NB4 (cell line): ENCODE measurements around the gene IKZF3.
A peak's percentile ranks its signal among the peaks of the same experiment; 100 is the strongest.
"Not testable (repeated sequence)": the region's sequence is repeated elsewhere in the genome, so short reads cannot be mapped to it uniquely, and the experiment has no call there.

Source experiments
- DNase-seq: peaks from one replicate; pipeline ENCODE4 v3.0.0; 2010; ENCODE audit warnings: low read depth
- H3K4me3 ChIP-seq: one replicate; pipeline ENCODE4 v1.5.1; 2011; ENCODE audit warnings: mild to moderate bottlenecking, low read depth, low read length, moderate library complexity
- MYC ChIP-seq: IDR thresholded peaks from 2 replicates; pipeline ENCODE4 v1.6.1; 2011; ENCODE audit warnings: low read depth, low read length
- POLR2A ChIP-seq: IDR thresholded peaks from 2 replicates; pipeline ENCODE4 v1.6.1; 2011; ENCODE audit warnings: mild to moderate bottlenecking; ENCODE audit not compliant: insufficient read length; ENCODE audit errors: extremely low read depth
- TF ChIP-seq, protein P1 (sequence below): IDR thresholded peaks from 2 replicates; pipeline ENCODE4 v1.6.1; 2011; ENCODE audit warnings: low read depth, low read length
- TF ChIP-seq, protein P2 (sequence below): IDR thresholded peaks from one replicate; pipeline ENCODE4 v1.5.1; 2012; ENCODE audit warnings: low read depth, low read length

Gene IKZF3

DNA sequence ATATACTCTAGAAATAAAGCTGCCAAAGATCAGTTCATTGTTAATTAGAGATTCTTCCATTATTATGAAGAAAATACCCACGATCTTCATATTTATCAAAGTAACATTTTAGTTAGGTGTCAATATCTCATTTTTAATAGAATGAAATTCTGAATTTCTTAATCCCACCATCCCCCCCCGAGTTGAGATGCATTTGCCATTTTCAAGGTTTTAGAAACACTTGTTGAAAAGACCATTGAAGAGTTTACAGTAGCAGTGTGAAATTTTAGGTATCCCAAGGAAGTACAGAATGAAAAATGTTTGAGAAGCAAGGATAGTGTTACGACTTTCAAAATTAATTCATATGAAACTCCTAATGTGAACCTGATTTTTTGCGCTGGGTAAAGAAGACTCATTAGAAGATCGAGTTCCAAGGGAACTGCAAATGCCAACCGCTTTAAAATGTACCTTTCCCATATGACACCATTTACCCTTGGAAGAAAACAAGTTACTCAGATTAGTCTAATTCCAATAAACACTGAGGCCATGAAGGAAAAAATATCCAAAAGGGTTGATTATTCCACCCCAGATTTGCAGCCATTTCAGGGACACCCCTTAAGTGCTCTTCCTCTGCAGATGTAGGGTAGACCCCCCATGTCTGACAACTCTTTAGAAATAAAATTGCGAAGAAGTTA, 731 bp downstream of the IKZF3 start:
- no peak for DNase-seq
- TF ChIP-seq, protein P1, sequence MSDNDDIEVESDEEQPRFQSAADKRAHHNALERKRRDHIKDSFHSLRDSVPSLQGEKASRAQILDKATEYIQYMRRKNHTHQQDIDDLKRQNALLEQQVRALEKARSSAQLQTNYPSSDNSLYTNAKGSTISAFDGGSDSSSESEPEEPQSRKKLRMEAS, result no peak
- no peak for TF ChIP-seq POLR2A
- TF ChIP-seq, protein P2, sequence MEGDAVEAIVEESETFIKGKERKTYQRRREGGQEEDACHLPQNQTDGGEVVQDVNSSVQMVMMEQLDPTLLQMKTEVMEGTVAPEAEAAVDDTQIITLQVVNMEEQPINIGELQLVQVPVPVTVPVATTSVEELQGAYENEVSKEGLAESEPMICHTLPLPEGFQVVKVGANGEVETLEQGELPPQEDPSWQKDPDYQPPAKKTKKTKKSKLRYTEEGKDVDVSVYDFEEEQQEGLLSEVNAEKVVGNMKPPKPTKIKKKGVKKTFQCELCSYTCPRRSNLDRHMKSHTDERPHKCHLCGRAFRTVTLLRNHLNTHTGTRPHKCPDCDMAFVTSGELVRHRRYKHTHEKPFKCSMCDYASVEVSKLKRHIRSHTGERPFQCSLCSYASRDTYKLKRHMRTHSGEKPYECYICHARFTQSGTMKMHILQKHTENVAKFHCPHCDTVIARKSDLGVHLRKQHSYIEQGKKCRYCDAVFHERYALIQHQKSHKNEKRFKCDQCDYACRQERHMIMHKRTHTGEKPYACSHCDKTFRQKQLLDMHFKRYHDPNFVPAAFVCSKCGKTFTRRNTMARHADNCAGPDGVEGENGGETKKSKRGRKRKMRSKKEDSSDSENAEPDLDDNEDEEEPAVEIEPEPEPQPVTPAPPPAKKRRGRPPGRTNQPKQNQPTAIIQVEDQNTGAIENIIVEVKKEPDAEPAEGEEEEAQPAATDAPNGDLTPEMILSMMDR, result no peak
- TF ChIP-seq MYC, result no peak
- peak overlapping the region; percentile 52 for H3K4me3 ChIP-seq

DNA sequence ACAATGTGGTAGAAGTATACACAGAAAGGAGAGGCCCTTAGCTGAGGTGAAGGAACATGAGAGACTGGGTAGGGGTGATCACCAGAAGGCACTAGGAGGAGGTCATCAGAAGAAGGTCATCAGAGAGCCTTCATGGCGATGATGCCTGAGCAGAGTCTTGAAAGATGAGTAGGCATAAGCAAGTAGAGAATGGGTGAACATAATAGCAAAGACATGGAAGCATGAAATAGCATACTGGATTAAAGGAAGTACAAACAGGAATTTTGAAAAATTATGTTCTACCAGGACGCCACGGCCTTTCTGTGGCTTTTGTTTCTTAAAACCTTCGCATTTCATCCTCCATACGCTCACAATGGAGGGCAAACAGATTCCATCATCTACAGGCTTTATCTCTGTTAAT, 2.9 kb downstream of the IKZF3 start:
- DNase-seq, result no peak
- no peak overlapping the region for H3K4me3 ChIP-seq
- TF ChIP-seq POLR2A (no peak), MYC (no peak)
- TF ChIP-seq, protein P1, result no peak
- TF ChIP-seq, protein P2, result no peak

DNA sequence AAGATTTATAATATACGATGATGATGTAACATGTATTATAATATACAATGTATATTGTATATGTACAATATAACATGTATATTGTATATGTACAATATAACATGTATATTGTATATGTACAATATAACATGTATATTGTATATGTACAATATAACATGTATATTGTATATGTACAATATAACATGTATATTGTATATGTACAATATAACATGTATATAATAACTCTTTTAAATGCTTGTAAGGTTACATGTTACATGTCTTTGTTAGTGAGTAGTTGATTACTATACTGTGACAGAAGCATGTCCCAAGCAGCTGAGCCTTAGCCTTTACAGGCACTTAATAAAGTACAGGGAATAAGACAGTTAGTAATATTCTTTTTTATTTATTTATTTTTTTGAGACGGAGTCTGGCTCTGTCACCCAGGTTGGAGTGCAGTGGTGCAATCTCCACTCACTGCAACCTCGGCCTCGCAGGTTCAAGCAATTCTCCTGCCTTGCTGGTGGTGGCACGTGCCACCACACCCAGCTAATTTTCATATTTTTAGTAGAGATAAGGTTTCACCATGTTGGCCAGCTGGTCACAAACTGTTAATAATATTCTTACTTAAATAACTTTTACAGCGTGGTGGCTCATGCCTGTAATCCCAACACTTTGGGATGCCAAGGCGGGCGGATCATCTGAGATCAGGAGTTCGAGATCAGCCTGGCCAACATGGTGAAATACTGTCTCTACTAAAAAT, 8.0 kb downstream of the IKZF3 start:
- DNase-seq, H3K4me3 ChIP-seq: not testable (repeated sequence)

DNA sequence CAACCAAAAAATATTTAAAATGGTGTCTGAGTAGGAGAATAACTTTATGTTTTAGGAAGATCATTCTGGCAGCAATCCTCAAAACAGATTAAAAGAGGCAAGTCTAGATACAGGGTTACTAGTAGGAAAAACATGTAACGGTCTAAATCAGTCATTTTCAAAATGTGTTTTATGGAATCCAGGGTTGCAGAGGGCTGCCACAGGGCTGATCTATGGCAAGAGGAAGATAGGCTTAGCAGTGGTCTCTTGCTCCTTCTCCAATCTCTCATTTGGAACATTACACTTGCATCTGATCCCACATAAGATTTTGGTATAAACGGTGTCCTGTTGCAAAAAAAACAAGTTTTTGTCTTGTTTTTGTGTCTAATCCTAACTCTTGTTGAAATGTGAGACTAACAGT, 9.2 kb downstream of the IKZF3 start:
- DNase-seq, result no peak
- TF ChIP-seq, protein P2, result no peak
- no peak for TF ChIP-seq MYC
- H3K4me3 ChIP-seq, result no peak overlapping the region

DNA sequence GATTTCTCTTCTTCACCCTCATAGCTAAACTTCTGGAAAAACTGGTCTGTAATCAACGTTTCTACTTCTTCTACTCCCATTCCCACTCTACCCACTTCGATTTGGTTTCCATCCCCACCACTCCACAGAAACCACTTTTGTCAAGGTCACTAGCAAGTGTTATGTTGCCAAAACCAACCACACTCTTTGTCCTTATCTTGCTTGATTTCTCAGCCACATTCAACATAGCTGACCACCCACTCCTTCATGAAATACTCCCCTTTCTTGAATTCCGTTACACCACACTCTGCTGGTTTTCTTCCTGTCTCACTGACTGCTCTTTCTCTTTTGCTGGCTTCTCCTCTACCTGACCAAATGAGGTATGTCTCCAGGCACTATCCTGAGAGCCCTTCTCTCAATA, 11.9 kb downstream of the IKZF3 start:
- TF ChIP-seq, protein P1, result 0 out of 2 replicates have a peak, but pooled peaks have one; percentile 12
- peak; percentile 49; the same call in 1 of the 2 replicates for TF ChIP-seq MYC
- TF ChIP-seq, protein P2, result no peak
- DNase-seq, result peak; percentile 81
- H3K4me3 ChIP-seq, result peak overlapping the region; percentile 17

DNA sequence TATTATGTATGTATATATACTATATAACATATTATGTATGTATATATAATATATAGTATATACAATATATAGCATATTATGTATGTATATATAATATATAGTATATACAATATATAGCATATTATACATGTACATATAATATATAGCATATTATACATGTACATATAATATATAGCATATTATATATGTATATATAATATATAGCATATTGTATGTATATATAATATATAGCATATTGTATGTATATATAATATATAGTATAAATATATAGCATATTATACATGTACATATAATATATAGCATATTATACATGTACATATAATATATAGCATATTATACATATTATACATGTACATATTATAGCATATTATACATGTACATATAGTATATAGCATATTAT, 13.9 kb downstream of the IKZF3 start:
- DNase-seq, H3K4me3 ChIP-seq: not testable (repeated sequence)

DNA sequence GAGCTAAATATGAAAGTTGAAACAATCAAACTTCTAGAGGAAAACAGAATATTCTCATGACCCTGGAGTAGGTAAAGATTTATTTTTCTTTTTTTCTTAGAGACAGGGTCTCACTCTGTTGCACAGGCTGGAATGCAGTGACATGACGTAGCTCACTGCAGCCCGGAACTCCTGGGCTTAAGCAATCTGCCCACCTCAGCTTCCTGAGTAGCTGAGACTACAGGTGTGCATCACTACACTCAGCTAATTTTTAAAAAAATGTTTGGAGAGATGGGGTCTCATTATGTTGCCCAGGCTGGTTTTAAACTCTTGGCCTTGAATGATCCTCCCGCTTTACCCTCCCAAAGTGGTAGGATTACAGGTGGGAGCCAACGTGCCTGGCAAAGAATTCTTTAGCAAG, 15.5 kb downstream of the IKZF3 start:
- TF ChIP-seq MYC (no peak), POLR2A (no peak)
- TF ChIP-seq, protein P1, result no peak
- TF ChIP-seq, protein P2, result no peak
- H3K4me3 ChIP-seq, result no peak overlapping the region
- no peak for DNase-seq
